ENCODE results near the gene OPCML. TPM values are rescaled to one million over a fixed set of nuclear protein-coding genes. Genes with fewer than 3 reads are reported as not detected.

Gene OPCML
- total RNA-seq, 2 experiments from 2014 or later = not detected

GRCh38 chr11:132751516-132752250 is 780.6 kb downstream of the OPCML start:
- Mint-ChIP-seq H3K4me1 (ENCODE audit: low read depth) (no peaks in the 10 kb centered on the region), H3K36me3 (ENCODE audit: low read depth) (no peaks in the 10 kb centered on the region), H3K27me3 (ENCODE audit: low read depth) (peaks cover 2% of the 10 kb centered on the region), H3K27ac (no peak overlapping the region), H3K4me3 (no peak overlapping the region), H3K9me3 (ENCODE audit: insufficient read depth) (no peaks in the 10 kb centered on the region)
- no peak for ATAC-seq
- CTCF ChIA-PET = no interaction called here
- POLR2A ChIA-PET = no interaction called here
- DNase-seq = no peak

- H3K4me3 Mint-ChIP-seq = no peak overlapping the region
- ChIA-PET CTCF (no interaction called here), POLR2A (no interaction called here)
- no peaks in the 10 kb centered on the region for H3K4me1 Mint-ChIP-seq (ENCODE audit: low read depth)
- no peaks in the 10 kb centered on the region for H3K9me3 Mint-ChIP-seq (ENCODE audit: insufficient read depth)
- DNase-seq (no peak), ATAC-seq (no peak)
- no peak overlapping the region for H3K27ac Mint-ChIP-seq
- no peaks in the 10 kb centered on the region for H3K36me3 Mint-ChIP-seq (ENCODE audit: low read depth)
- peaks cover 2% of the 10 kb centered on the region for H3K27me3 Mint-ChIP-seq (ENCODE audit: low read depth)
Observed at GRCh38 chr11:132746305-132746704, 786.0 kb downstream of the OPCML start.

DNA sequence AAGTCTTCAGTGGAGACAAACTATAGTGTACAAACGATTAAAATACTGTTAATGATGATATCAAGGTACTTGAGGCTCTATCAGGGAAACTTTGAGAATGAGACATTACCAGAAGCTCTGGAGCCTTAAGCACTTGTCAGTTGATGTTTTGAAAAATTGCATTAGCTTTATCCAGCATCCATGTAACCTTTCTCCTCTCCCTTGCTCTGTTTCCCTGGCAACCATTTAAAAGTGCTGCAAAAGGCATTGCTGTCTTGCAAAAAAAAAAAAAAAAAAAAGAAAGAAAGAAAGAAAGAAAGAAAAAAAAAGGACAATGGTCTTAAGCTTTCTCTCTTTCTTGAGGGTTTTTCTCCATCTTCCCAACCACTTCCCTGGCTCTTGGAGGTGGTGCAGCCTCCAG is 787.0 kb downstream of the OPCML start:
- Mint-ChIP-seq H3K27ac (no peak overlapping the region), H3K4me1 (ENCODE audit: low read depth) (no peaks in the 10 kb centered on the region), H3K27me3 (ENCODE audit: low read depth) (peaks cover under 1% of the 10 kb centered on the region), H3K36me3 (ENCODE audit: low read depth) (no peaks in the 10 kb centered on the region), H3K9me3 (ENCODE audit: insufficient read depth) (no peaks in the 10 kb centered on the region), H3K4me3 (no peak overlapping the region)
- ATAC-seq (no peak), DNase-seq (no peak)
- CTCF ChIA-PET = no interaction called here
- POLR2A ChIA-PET = no interaction called here

- no peak for DNase-seq
- ATAC-seq = no peak
- CTCF ChIA-PET = no interaction called here
Observed at GRCh38 chr11:132744771-132745170, 787.5 kb downstream of the OPCML start.

DNA sequence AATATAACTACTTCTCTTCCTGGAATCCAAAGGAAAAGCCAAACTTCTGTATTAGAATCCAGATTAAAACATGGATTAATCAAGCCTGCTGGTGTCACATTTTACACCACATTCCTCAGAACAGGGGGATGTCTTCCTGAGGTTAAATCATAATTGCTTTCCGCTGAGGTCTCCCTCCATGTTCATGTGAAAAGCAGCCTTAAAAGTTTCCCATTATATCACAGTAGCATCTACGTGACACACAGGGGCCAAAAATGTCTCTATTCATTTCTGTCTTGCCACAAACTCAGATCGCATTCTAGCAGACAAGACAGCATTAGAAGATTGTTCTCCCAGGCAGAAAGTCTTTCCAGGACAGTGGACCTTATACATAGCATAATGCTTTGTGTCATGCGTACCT is 788.7 kb downstream of the OPCML start:
- Mint-ChIP-seq H3K4me1 (ENCODE audit: low read depth) (no peaks in the 10 kb centered on the region), H3K36me3 (ENCODE audit: low read depth) (no peaks in the 10 kb centered on the region), H3K4me3 (no peak overlapping the region), H3K27me3 (ENCODE audit: low read depth) (no peaks in the 10 kb centered on the region), H3K27ac (no peak overlapping the region), H3K9me3 (ENCODE audit: insufficient read depth) (no peaks in the 10 kb centered on the region)
- DNase-seq = no peak
- no peak for ATAC-seq
- ChIA-PET POLR2A (no interaction called here), CTCF (no interaction called here)

More at GRCh38 chr11:132744771-132745170, 787.5 kb downstream of the OPCML start:
- Mint-ChIP-seq H3K27ac (no peak overlapping the region), H3K4me3 (no peak overlapping the region), H3K27me3 (ENCODE audit: low read depth) (no peaks in the 10 kb centered on the region), H3K36me3 (ENCODE audit: low read depth) (no peaks in the 10 kb centered on the region), H3K9me3 (ENCODE audit: insufficient read depth) (no peaks in the 10 kb centered on the region), H3K4me1 (ENCODE audit: low read depth) (no peaks in the 10 kb centered on the region)
- POLR2A ChIA-PET = no interaction called here

- CTCF ChIA-PET = no interaction called here
- Mint-ChIP-seq H3K27ac (no peak overlapping the region), H3K36me3 (ENCODE audit: low read depth) (no peaks in the 10 kb centered on the region), H3K9me3 (ENCODE audit: insufficient read depth) (no peaks in the 10 kb centered on the region), H3K4me3 (no peak overlapping the region), H3K27me3 (ENCODE audit: low read depth) (no peaks in the 10 kb centered on the region), H3K4me1 (ENCODE audit: low read depth) (no peaks in the 10 kb centered on the region)
- no peak for ATAC-seq
- DNase-seq = no peak
- POLR2A ChIA-PET = no interaction called here
Observed at GRCh38 chr11:132742929-132743328, 789.4 kb downstream of the OPCML start.

DNA sequence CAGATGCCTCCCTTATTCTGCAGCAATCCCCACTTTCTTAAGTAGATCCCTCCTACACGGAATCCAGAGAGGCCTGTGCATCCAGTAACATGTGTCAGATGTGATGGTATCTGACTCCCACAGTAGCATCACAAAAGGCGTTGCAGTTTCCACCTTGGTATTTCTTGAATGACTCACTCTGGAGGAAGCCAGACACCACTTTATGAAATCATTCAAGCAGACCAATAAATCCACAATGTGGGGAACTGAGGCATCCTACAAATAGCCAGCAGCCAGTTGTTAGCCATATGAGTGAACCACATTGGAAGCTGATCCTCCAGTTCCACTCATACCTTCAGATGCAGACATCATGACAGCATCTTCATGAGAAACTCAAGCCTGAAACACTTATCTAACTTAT is 798.1 kb downstream of the OPCML start:
- Mint-ChIP-seq H3K27me3 (ENCODE audit: low read depth) (no peaks in the 10 kb centered on the region), H3K4me3 (no peak overlapping the region), H3K9me3 (ENCODE audit: insufficient read depth) (no peaks in the 10 kb centered on the region), H3K4me1 (ENCODE audit: low read depth) (no peaks in the 10 kb centered on the region), H3K27ac (no peak overlapping the region), H3K36me3 (ENCODE audit: low read depth) (no peaks in the 10 kb centered on the region)
- ATAC-seq (no peak), DNase-seq (no peak)
- ChIA-PET CTCF (no interaction called here), POLR2A (no interaction called here)

DNA sequence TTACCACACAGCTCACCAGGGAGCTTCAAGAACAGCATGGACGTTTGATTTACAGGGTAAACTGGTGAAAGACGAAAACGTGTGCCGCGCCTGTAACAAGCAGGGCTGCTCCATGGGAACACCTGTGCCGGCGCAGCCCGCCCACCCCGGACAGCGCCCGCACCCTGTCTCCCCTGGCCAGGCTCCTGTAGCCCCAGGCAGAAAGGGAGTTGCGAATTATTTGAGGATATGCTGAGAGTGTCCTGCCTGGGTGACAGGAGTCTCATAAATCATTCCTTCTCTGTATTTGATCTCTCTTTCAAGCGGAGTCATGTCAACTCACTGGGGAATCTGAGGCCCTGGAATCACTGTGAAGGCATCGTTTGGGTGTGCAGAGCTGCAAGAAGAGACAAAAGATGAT is 804.3 kb downstream of the OPCML start:
- CTCF ChIA-PET = interaction anchor here (0.8 kb wide), 1 partner anchor 213 kb away, joined by 3 read pairs; no protein-coding TSS in a partner anchor
- H3K27me3 Mint-ChIP-seq (ENCODE audit: low read depth) = peaks cover 4% of the 10 kb centered on the region
- H3K27ac Mint-ChIP-seq = no peak overlapping the region
- no peak for DNase-seq
- no peak for ATAC-seq
- no peak overlapping the region for H3K4me3 Mint-ChIP-seq
- POLR2A ChIA-PET = no interaction called here
- no peaks in the 10 kb centered on the region for H3K36me3 Mint-ChIP-seq (ENCODE audit: low read depth)
- no peaks in the 10 kb centered on the region for H3K4me1 Mint-ChIP-seq (ENCODE audit: low read depth)
- peaks cover 4% of the 10 kb centered on the region for H3K9me3 Mint-ChIP-seq (ENCODE audit: insufficient read depth)

- no peak overlapping the region for H3K27ac Mint-ChIP-seq
- ChIA-PET CTCF (no interaction called here), POLR2A (interaction anchor here (0.6 kb wide), 1 partner anchor 1503 kb away, joined by 3 read pairs; the partner anchor contains the start of gene VPS26B)
- peaks cover 24% of the 10 kb centered on the region for H3K27me3 Mint-ChIP-seq (ENCODE audit: low read depth)
- H3K9me3 Mint-ChIP-seq (ENCODE audit: insufficient read depth) = peaks cover 4% of the 10 kb centered on the region
- peaks cover 31% of the 10 kb centered on the region for H3K4me1 Mint-ChIP-seq (ENCODE audit: low read depth)
- DNase-seq (no peak), ATAC-seq (no peak)
- H3K36me3 Mint-ChIP-seq (ENCODE audit: low read depth) = no peaks in the 10 kb centered on the region
- no peak overlapping the region for H3K4me3 Mint-ChIP-seq
Observed at GRCh38 chr11:132721526-132721925, 810.8 kb downstream of the OPCML start.

GRCh38 chr11:132719684-132720083 is 812.6 kb downstream of the OPCML start:
- Mint-ChIP-seq H3K4me1 (ENCODE audit: low read depth) (peaks cover 31% of the 10 kb centered on the region), H3K4me3 (peak overlapping the region; percentile 60), H3K9me3 (ENCODE audit: insufficient read depth) (no peaks in the 10 kb centered on the region), H3K27ac (no peak overlapping the region), H3K36me3 (ENCODE audit: low read depth) (no peaks in the 10 kb centered on the region), H3K27me3 (ENCODE audit: low read depth) (peaks cover 22% of the 10 kb centered on the region)
- POLR2A ChIA-PET = no interaction called here
- no peak for DNase-seq
- CTCF ChIA-PET = interaction anchor here (0.8 to 1.5 kb wide), 2 partner anchors 53 to 221 kb away, joined by 3 to 10 read pairs; no protein-coding TSS in a partner anchor
- peak; percentile 19 for ATAC-seq

DNA sequence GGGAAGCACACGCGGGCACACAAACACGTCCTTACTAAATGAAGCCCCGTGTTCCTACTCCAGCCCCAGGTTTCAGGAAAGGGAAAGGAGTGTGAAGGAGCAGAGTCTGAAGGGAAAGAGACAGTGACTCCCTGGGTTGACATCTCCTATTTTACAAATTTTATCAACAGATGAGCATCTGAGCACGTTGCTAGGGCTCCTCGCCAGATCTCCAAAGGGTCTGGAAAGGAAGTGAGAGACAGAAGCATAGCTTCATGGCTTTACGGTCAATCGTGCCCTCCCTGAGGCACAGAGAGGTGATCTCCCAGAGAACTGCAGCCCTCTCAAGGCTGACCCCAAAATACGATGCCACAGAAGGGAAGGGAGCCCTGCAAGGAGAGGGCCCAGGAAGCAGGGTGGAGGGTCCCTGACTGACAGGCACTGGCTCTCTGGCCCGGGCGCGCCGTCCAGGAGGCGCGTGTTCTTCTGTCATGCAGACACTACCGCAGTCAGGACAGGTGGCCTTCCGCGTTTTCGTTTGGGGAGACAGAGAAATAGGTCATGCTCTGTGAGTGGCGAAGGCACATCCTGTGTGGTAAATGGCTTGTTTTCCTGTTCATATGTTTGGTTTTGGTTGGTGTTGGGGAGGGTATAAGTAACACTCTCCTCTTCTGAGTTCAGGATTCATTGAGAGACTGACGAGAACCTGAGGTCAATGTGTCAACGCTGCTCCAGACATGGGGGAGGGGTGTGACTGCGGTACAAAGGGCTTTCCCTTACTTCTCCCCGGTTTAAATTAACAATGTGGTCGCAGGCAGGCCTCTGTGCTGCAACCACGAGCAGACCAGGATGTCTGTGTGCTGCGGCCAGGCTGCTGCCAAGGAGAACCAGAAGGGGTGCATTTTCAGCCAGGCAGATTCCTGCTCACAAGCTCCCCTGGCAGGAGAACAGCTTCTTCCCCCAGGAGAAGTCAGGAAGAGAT is 813.3 kb downstream of the OPCML start:
- Mint-ChIP-seq H3K9me3 (ENCODE audit: insufficient read depth) (no peaks in the 10 kb centered on the region), H3K4me3 (peak overlapping the region; percentile 60), H3K36me3 (ENCODE audit: low read depth) (no peaks in the 10 kb centered on the region), H3K27ac (peak overlapping the region; percentile 53), H3K27me3 (ENCODE audit: low read depth) (peaks cover 22% of the 10 kb centered on the region), H3K4me1 (ENCODE audit: low read depth) (peaks cover 31% of the 10 kb centered on the region)
- ChIA-PET POLR2A (no interaction called here), CTCF (interaction anchor here (0.8 to 1.5 kb wide), 2 partner anchors 54 to 222 kb away, joined by 3 to 10 read pairs; no protein-coding TSS in a partner anchor)
- DNase-seq (peak; percentile 80), ATAC-seq (peak; percentile 88)

GRCh38 chr11:132717824-132718223 is 814.5 kb downstream of the OPCML start:
- no peaks in the 10 kb centered on the region for H3K36me3 Mint-ChIP-seq (ENCODE audit: low read depth)
- CTCF ChIA-PET = no interaction called here
- ATAC-seq (no peak), DNase-seq (no peak)
- POLR2A ChIA-PET = no interaction called here
- H3K27me3 Mint-ChIP-seq (ENCODE audit: low read depth) = peaks cover 20% of the 10 kb centered on the region
- no peak overlapping the region for H3K4me3 Mint-ChIP-seq
- H3K9me3 Mint-ChIP-seq (ENCODE audit: insufficient read depth) = no peaks in the 10 kb centered on the region
- no peak overlapping the region for H3K27ac Mint-ChIP-seq
- H3K4me1 Mint-ChIP-seq (ENCODE audit: low read depth) = peaks cover 31% of the 10 kb centered on the region

Measured in activated CD8-positive, alpha-beta T cell treated with anti-CD3 and anti-CD28 coated beads, Interleukin-2, amount 10 ng/mL, durations not matched to agents 7 days and 5 days (primary cell).